ENCODE data around the gene SCRT2.

DNA sequence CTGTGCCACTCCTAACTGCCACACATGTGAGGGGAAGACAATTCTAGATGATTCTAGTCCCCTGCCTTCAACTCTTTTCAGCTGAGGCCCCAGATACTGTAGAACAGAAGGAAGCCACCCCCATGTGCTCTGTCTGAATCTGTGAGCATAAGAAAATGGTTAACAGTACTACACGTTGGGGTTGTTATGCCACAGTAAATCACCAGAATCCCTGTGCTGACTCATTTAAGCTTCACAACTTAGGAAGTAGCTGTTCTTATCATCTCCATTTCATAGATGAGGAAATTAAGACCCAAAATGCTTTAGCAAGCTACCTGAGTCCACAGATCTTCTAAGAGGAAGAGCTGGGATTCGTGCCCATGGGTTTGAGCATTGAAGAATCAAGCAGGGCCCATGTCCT is 27.4 kb upstream of the SCRT2 start:
- TF ChIP-seq POLR2A (IDR thresholded peaks at IDR 0.05; ENCODE audit: low read depth, low read length) = no peak
- no peak for TF ChIP-seq POLR2AphosphoS5 (IDR thresholded peaks at IDR 0.05; ENCODE audit: low read depth, low read length)

All from GM12891 (cell line).